ENCODE measurements around the gene ZNF239.

DNA sequence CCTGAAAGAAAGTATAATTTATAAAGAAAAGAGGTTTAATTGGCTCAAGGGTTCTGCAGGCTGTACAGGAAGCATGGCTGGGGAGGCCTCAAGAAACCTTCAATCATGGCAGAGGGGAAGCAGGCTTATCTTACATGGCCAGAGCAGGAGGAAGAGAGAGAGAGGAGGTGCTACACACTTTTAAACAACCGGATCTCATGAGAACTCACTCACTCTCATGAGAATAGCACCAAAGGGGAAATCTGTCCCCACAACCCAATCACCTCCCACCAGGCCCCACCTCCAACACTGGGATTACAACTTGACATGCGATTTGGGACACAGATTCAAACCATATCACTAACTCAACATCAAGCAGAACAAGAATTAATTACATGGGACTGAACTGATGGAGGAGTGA lies 24.9 kb upstream of the ZNF239 start:
- TF ChIP-seq, protein P1, sequence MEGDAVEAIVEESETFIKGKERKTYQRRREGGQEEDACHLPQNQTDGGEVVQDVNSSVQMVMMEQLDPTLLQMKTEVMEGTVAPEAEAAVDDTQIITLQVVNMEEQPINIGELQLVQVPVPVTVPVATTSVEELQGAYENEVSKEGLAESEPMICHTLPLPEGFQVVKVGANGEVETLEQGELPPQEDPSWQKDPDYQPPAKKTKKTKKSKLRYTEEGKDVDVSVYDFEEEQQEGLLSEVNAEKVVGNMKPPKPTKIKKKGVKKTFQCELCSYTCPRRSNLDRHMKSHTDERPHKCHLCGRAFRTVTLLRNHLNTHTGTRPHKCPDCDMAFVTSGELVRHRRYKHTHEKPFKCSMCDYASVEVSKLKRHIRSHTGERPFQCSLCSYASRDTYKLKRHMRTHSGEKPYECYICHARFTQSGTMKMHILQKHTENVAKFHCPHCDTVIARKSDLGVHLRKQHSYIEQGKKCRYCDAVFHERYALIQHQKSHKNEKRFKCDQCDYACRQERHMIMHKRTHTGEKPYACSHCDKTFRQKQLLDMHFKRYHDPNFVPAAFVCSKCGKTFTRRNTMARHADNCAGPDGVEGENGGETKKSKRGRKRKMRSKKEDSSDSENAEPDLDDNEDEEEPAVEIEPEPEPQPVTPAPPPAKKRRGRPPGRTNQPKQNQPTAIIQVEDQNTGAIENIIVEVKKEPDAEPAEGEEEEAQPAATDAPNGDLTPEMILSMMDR (IDR thresholded peaks at IDR 0.05), result no peak
- no peak for TF ChIP-seq POLR2A (IDR thresholded peaks at IDR 0.05)
